ENCODE measurements around the gene ESYT1. TPM values are rescaled to one million over a fixed set of nuclear protein-coding genes. Genes with fewer than 3 reads are reported as not detected.

Gene ESYT1
- polyA plus RNA-seq, 1 donor (not counting 4 experiments of a cell fraction or from before 2014, with no cell fraction given), result 141 TPM

- TF ChIP-seq EZH2 (IDR thresholded peaks at IDR 0.05; ENCODE audit: low read length) (no peak), CTCF (optimal IDR thresholded peaks at IDR 0.05 in 1 of 3, IDR thresholded peaks at IDR 0.05 in 1 of 3, conservative IDR thresholded peaks at IDR 0.05 in 1 of 3; ENCODE audit: extremely low read depth in 1 of 3, insufficient read depth in 2 of 3, low read length in 3 of 3) (no peak)
- Histone ChIP-seq H3K4me1 (ENCODE audit: control insufficient read depth, extremely low read depth, insufficient read depth, low read length) (peaks cover 32% of the 10 kb centered on the region), H3K79me2 (ENCODE audit: control insufficient read depth, insufficient read depth, low read length) (peaks cover 9% of the 10 kb centered on the region), H3K36me3 (ENCODE audit: control insufficient read depth in 2 of 2, extremely low read depth in 1 of 2, insufficient read depth in 2 of 2, low read length in 2 of 2) (peaks cover 1 to 18% of the 10 kb centered on the region in 2 experiments), H3K27ac (ENCODE audit: control insufficient read depth, insufficient read depth, low read length) (no peak overlapping the region), H2AFZ (ENCODE audit: control insufficient read depth, low read length) (no peak overlapping the region), H3K27me3 (ENCODE audit: control insufficient read depth, extremely low read depth, insufficient read depth, low read length) (no peaks in the 10 kb centered on the region), H3K9me1 (ENCODE audit: control insufficient read depth, extremely low read depth, insufficient read depth, low read length) (no peaks in the 10 kb centered on the region), H3K9me3 (ENCODE audit: control insufficient read depth, low read depth, low read length) (no peaks in the 10 kb centered on the region), H3K4me3 (ENCODE audit: control insufficient read depth in 2 of 3, extremely low read depth in 1 of 3, insufficient read depth in 2 of 3, low read depth in 1 of 3, low read length in 3 of 3) (no peak overlapping the region), H3K9ac (ENCODE audit: control insufficient read depth, extremely low read depth, insufficient read depth, low read length) (no peak overlapping the region), H3K4me2 (ENCODE audit: control insufficient read depth, extremely low read depth, insufficient read depth, low read depth, low read length) (no peak overlapping the region), H4K20me1 (ENCODE audit: control insufficient read depth, extremely low read depth, insufficient read depth, low read length) (no peaks in the 10 kb centered on the region)
- DNase-seq (ENCODE audit: low read depth, low spot score) (no peak), FAIRE-seq (no peak)
- dilution Hi-C loops (cut with MboI; ENCODE audit: extremely low pct_ligation_motif_present, low sequenced_read_pairs), result loop anchor here (10.0 kb wide), 1 partner anchor 51 kb away; no protein-coding TSS in a partner anchor
Measured at GRCh38 chr12:56124133-56124532, 3.9 kb upstream of the ESYT1 start.

- H3K9me3 ChIP-seq (ENCODE audit: control insufficient read depth, low read depth, low read length), result no peaks in the 10 kb centered on the region
- FAIRE-seq (no peak), DNase-seq (ENCODE audit: low read depth, low spot score) (no peak)
- H4K20me1 ChIP-seq (ENCODE audit: control insufficient read depth, extremely low read depth, insufficient read depth, low read length), result no peaks in the 10 kb centered on the region
- peaks cover 21% of the 10 kb centered on the region for H3K79me2 ChIP-seq (ENCODE audit: control insufficient read depth, insufficient read depth, low read length)
- H3K9me1 ChIP-seq (ENCODE audit: control insufficient read depth, extremely low read depth, insufficient read depth, low read length), result no peaks in the 10 kb centered on the region
- TF ChIP-seq CTCF (optimal IDR thresholded peaks at IDR 0.05 in 1 of 3, IDR thresholded peaks at IDR 0.05 in 1 of 3, conservative IDR thresholded peaks at IDR 0.05 in 1 of 3; ENCODE audit: extremely low read depth in 1 of 3, insufficient read depth in 2 of 3, low read length in 3 of 3) (no peak), EZH2 (IDR thresholded peaks at IDR 0.05; ENCODE audit: low read length) (no peak)
- peak overlapping the region; percentile 67 for H3K9ac ChIP-seq (ENCODE audit: control insufficient read depth, extremely low read depth, insufficient read depth, low read length)
- H3K4me2 ChIP-seq (ENCODE audit: control insufficient read depth, extremely low read depth, insufficient read depth, low read depth, low read length), result peak overlapping the region; percentile 99
- H3K27ac ChIP-seq (ENCODE audit: control insufficient read depth, insufficient read depth, low read length), result no peak overlapping the region
- no peak overlapping the region for H3K4me3 ChIP-seq (ENCODE audit: control insufficient read depth in 2 of 3, extremely low read depth in 1 of 3, insufficient read depth in 2 of 3, low read depth in 1 of 3, low read length in 3 of 3)
- peaks cover 14 to 17% of the 10 kb centered on the region in 2 experiments for H3K36me3 ChIP-seq (ENCODE audit: control insufficient read depth in 2 of 2, extremely low read depth in 1 of 2, insufficient read depth in 2 of 2, low read length in 2 of 2)
- dilution Hi-C loops (cut with MboI; ENCODE audit: extremely low pct_ligation_motif_present, low sequenced_read_pairs), result loop anchor here (10.0 kb wide), 1 partner anchor 48 kb away; no protein-coding TSS in a partner anchor
- peaks cover 21% of the 10 kb centered on the region for H3K4me1 ChIP-seq (ENCODE audit: control insufficient read depth, extremely low read depth, insufficient read depth, low read length)
- no peak overlapping the region for H2AFZ ChIP-seq (ENCODE audit: control insufficient read depth, low read length)
- H3K27me3 ChIP-seq (ENCODE audit: control insufficient read depth, extremely low read depth, insufficient read depth, low read length), result no peaks in the 10 kb centered on the region
Measured at GRCh38 chr12:56126732-56127239, 1.3 kb upstream of the ESYT1 start.
